Mucosa of stomach (tissue), 1 donor: ENCODE measurements around the gene PLS1.

Experiments
- H3K27me3 ChIP-seq: one replicate; pipeline ENCODE4 v1.7.0; 2013; ENCODE audit warnings: mild to moderate bottlenecking, low read length; ENCODE audit not compliant: control insufficient read depth, insufficient read depth
- H3K36me3 ChIP-seq: one replicate; pipeline ENCODE4 v1.7.0; 2013; ENCODE audit warnings: low read length; ENCODE audit not compliant: control insufficient read depth, insufficient read depth
- H3K4me1 ChIP-seq: one replicate; pipeline ENCODE4 v1.7.0; 2013; ENCODE audit warnings: mild to moderate bottlenecking, low read length; ENCODE audit not compliant: control insufficient read depth, insufficient read depth
- H3K4me3 ChIP-seq: one replicate; pipeline ENCODE4 v1.7.0; 2013; ENCODE audit warnings: low read length
- H3K9ac ChIP-seq: one replicate; pipeline ENCODE4 v1.7.0; 2013; ENCODE audit warnings: mild to moderate bottlenecking, low read length, moderate library complexity
- H3K9me3 ChIP-seq: one replicate; pipeline ENCODE4 v1.7.0; 2013; ENCODE audit warnings: mild to moderate bottlenecking, low read length, moderate library complexity; ENCODE audit not compliant: control insufficient read depth
- donor health status: Pancreatic carcinoma.

PLS1 gene

GRCh38 chr3:142623194-142623593 is 27.0 kb downstream of the PLS1 start:
- Histone ChIP-seq H3K9me3 (no peaks in the 10 kb centered on the region), H3K9ac (no peak overlapping the region), H3K36me3 (no peaks in the 10 kb centered on the region), H3K4me1 (peaks cover 35% of the 10 kb centered on the region), H3K4me3 (no peak overlapping the region), H3K27me3 (no peaks in the 10 kb centered on the region)

DNA sequence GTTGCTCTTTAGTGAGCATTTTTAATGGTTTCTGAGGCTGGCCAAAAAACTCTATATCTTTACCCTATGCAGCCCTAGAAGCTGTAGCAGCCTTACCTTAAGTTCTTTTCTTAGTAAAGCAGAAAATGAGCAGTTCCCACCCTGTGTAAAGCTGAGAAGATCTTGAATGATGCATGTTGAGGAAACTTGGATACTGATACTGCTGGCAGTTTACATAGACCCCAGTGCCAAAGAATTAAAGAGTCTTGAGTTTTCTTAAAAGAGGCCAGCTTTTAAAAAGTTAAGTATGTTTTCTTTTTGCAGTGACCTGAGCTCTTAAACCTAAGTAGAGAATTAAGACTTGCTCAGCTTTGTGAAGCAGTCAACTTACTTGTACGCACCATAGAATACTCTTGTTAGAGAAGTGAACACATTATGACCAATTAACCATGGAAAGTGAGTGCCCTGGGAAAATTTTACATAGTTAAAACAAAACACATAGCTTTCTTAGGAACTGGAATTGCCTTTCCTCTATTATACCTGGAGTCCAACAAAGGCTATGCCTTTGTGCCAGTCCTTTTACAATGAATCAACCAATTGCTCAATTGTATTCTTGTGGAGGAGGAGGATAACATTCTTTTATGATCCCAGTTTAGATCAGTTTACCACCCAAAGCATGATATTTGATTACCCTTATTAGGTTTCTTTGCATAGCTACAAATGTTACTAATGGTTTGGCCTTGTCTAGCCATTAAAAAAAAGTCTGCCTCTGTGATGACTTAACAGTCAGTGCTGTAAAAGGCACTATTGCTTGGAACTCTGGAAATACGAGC is 28.4 kb downstream of the PLS1 start:
- H3K36me3 ChIP-seq = no peaks in the 10 kb centered on the region
- no peak overlapping the region for H3K9ac ChIP-seq
- H3K27me3 ChIP-seq = no peaks in the 10 kb centered on the region
- H3K4me1 ChIP-seq = peaks cover 27% of the 10 kb centered on the region
- H3K9me3 ChIP-seq = no peaks in the 10 kb centered on the region
- H3K4me3 ChIP-seq = no peak overlapping the region

GRCh38 chr3:142625153-142625440 is 28.9 kb downstream of the PLS1 start:
- peaks cover 27% of the 10 kb centered on the region for H3K4me1 ChIP-seq
- H3K4me3 ChIP-seq = no peak overlapping the region
- no peaks in the 10 kb centered on the region for H3K9me3 ChIP-seq
- no peak overlapping the region for H3K9ac ChIP-seq
- no peaks in the 10 kb centered on the region for H3K36me3 ChIP-seq
- H3K27me3 ChIP-seq = no peaks in the 10 kb centered on the region

- Histone ChIP-seq H3K4me1 (peaks cover 16% of the 10 kb centered on the region), H3K36me3 (no peaks in the 10 kb centered on the region), H3K9me3 (no peaks in the 10 kb centered on the region), H3K27me3 (no peaks in the 10 kb centered on the region), H3K9ac (no peak overlapping the region), H3K4me3 (no peak overlapping the region)
Measured at GRCh38 chr3:142626971-142627370, 30.8 kb downstream of the PLS1 start.

DNA sequence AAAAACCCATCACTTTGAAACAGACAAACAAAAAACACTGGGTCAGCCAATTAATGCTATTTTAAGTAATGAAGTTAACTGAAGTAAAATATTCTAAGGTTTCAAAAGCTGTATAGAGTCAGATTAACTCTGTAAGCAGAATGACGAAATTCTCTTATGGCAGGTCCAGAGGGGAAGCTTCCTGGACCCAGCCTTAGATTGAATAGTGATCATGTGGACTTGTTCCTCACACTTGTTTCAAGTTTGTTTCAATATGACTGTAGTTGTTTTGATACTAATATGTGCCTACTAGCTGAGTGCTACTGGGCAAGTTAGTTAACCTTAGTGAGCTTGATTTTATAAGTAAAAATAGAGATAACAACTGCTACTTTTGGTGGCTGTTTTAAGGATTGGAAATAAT is 32.6 kb downstream of the PLS1 start:
- H3K4me1 ChIP-seq = peaks cover 6% of the 10 kb centered on the region
- H3K9ac ChIP-seq = no peak overlapping the region
- no peaks in the 10 kb centered on the region for H3K36me3 ChIP-seq
- no peaks in the 10 kb centered on the region for H3K9me3 ChIP-seq
- no peak overlapping the region for H3K4me3 ChIP-seq
- no peaks in the 10 kb centered on the region for H3K27me3 ChIP-seq

DNA sequence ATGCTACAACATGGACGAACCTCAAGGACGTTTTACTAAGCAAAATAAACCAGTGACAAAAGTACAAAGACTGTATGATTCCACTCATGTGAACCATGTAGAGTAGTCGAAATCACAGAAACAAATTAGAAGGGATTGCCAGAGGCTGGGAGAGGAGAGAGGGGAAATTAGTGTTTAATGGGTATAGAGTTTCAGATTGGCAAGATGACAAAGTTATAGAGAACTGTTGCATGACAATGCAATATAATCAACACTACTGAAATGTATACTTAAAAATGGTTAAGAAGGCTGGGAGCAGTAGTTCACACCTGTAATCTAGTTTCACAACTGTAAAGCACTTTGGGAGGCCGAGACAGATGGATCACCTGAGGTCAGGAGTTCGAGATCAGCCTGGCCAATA is 36.9 kb downstream of the PLS1 start:
- Histone ChIP-seq H3K4me1 (no peaks in the 10 kb centered on the region), H3K9ac (no peak overlapping the region), H3K4me3 (no peak overlapping the region), H3K27me3 (no peaks in the 10 kb centered on the region), H3K36me3 (no peaks in the 10 kb centered on the region), H3K9me3 (no peaks in the 10 kb centered on the region)

- H3K27me3 ChIP-seq = no peaks in the 10 kb centered on the region
- no peaks in the 10 kb centered on the region for H3K4me1 ChIP-seq
- no peak overlapping the region for H3K4me3 ChIP-seq
- no peak overlapping the region for H3K9ac ChIP-seq
- H3K9me3 ChIP-seq = no peaks in the 10 kb centered on the region
- H3K36me3 ChIP-seq = no peaks in the 10 kb centered on the region
Measured at GRCh38 chr3:142636050-142636449, 39.9 kb downstream of the PLS1 start.

DNA sequence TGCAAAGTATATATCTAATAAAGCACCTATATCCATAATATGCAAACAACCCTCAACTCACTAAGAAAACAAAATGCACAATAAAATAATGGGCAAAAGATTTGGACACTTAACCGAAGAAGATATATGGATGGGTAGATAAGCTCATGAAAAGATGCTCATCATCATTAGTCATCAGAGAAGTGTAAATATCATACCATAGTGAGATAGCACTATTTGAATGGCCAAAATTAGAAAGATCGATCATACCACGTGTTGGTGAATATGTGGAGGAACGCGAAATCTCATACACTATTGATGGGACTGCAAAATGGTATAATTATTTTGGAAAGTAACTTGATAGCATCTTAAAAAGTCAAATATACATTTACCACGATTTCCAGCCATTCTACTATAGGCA is 40.5 kb downstream of the PLS1 start:
- Histone ChIP-seq H3K36me3 (no peaks in the 10 kb centered on the region), H3K9me3 (no peaks in the 10 kb centered on the region), H3K9ac (no peak overlapping the region), H3K27me3 (no peaks in the 10 kb centered on the region), H3K4me3 (no peak overlapping the region), H3K4me1 (no peaks in the 10 kb centered on the region)

DNA sequence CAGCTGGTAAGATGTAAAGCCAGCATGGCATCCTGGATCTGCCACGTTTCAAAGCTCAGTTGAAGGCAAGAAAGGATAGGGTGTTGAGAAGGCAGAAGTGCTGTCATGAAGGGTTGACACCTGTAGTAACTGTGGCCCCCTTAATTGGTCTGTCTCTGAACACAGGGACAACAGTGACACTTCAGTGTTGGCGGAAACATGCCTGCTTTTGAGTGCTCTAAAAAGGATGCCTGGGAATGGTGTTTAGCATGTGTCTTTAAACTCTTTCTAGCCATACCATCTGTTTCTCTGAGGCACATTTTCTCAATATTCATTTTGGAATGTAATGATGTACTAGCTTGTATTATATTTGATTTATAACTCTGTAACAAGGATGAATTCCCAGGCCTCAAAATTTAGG is 42.1 kb downstream of the PLS1 start:
- H3K9ac ChIP-seq = no peak overlapping the region
- no peaks in the 10 kb centered on the region for H3K36me3 ChIP-seq
- no peaks in the 10 kb centered on the region for H3K9me3 ChIP-seq
- H3K4me1 ChIP-seq = no peaks in the 10 kb centered on the region
- H3K4me3 ChIP-seq = no peak overlapping the region
- H3K27me3 ChIP-seq = no peaks in the 10 kb centered on the region

GRCh38 chr3:142641504-142641903 is 45.3 kb downstream of the PLS1 start:
- Histone ChIP-seq H3K36me3 (no peaks in the 10 kb centered on the region), H3K9ac (no peak overlapping the region), H3K4me1 (peaks cover 14% of the 10 kb centered on the region), H3K27me3 (no peaks in the 10 kb centered on the region), H3K9me3 (no peaks in the 10 kb centered on the region), H3K4me3 (no peak overlapping the region)

- Histone ChIP-seq H3K36me3 (no peaks in the 10 kb centered on the region), H3K9ac (no peak overlapping the region), H3K4me1 (peaks cover 23% of the 10 kb centered on the region), H3K4me3 (no peak overlapping the region), H3K9me3 (no peaks in the 10 kb centered on the region), H3K27me3 (no peaks in the 10 kb centered on the region)
Measured at GRCh38 chr3:142642956-142643355, 46.8 kb downstream of the PLS1 start.

DNA sequence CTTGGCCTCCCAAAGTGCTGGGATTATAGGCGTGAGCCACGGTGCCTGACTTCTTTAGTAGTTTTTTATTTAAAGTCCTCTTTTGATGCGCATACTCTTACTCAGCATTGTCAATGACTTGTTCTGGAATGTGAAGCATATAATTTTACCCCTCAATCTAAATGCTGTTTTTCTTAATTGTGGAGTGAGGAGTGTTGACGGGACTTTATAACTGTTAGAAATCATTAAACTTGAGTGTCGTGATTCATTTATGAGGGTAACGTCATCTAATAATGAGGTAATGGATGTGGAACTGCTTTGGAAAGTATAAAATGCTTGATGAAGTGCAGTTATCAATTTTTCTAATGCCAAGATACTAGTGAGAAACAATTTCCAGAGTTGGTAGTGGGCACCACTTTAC is 48.3 kb downstream of the PLS1 start:
- Histone ChIP-seq H3K4me3 (no peak overlapping the region), H3K36me3 (no peaks in the 10 kb centered on the region), H3K9me3 (no peaks in the 10 kb centered on the region), H3K27me3 (no peaks in the 10 kb centered on the region), H3K4me1 (peaks cover 33% of the 10 kb centered on the region), H3K9ac (no peak overlapping the region)

- Histone ChIP-seq H3K4me3 (no peak overlapping the region), H3K27me3 (no peaks in the 10 kb centered on the region), H3K9ac (no peak overlapping the region), H3K36me3 (no peaks in the 10 kb centered on the region), H3K9me3 (no peaks in the 10 kb centered on the region), H3K4me1 (peaks cover 33% of the 10 kb centered on the region)
Measured at GRCh38 chr3:142645236-142645793, 49.1 kb downstream of the PLS1 start.
